Mucosa of descending colon (tissue), 3 donors: Measurements from ENCODE around the gene TUSC1. TPM values are rescaled to one million over a fixed set of nuclear protein-coding genes. Genes with fewer than 3 reads are reported as not detected.

Source experiments
- ATAC-seq: fragments of 200-7000 bp; cut with Tn5 transposase; one replicate; pipeline ENCODE4 v1.9.1; 2020; ENCODE audit warnings: mild to moderate bottlenecking, moderate library complexity
- DNase-seq, 3 donors: peaks; one replicate each; pipeline ENCODE4 v3.0.0-alpha.2; 2020
- H3K36me3 ChIP-seq: fragments of 200-600 bp; one replicate; pipeline ENCODE4 v1.8.0; 2021; ENCODE audit warnings: low read depth, mild to moderate bottlenecking
- H3K4me1 ChIP-seq: fragments of 200-600 bp; one replicate; pipeline ENCODE4 v1.8.0; 2021; ENCODE audit warnings: low read depth, mild to moderate bottlenecking
- H3K4me3 ChIP-seq: fragments of 200-600 bp; one replicate; pipeline ENCODE4 v1.8.0; 2021; ENCODE audit warnings: mild to moderate bottlenecking
- H3K9me3 ChIP-seq: fragments of 200-600 bp; one replicate; pipeline ENCODE4 v1.8.0; 2021; ENCODE audit warnings: mild to moderate bottlenecking
- CTCF ChIP-seq: fragments of 200-600 bp; IDR thresholded peaks from one replicate; pipeline ENCODE4 v1.8.0; 2022; ENCODE audit warnings: antibody characterized with exemption, mild to moderate bottlenecking
- intact Hi-C, 2 donors: fragments of 100-400 bp; cut with DNase I in 1 of 2; cut with micrococcal nuclease in 1 of 2; formaldehyde crosslinking; loops; one replicate each; pipeline versions ENCODE4 v1.11.0 to v1.11.1; 2022; cut with DNase I, micrococcal nuclease
- long read RNA-seq, 2 donors: library from polyadenylated mRNA; unstranded; transcript quantifications; one replicate each; pipeline ENCODE4 v2.0.0, GENCODE V29; 2019 to 2021
- total RNA-seq, 3 donors: library from RNA; stranded (reverse); fragmentation: NEBNext Ultra II Directional in 2 of 3; extraction: Animal tissue kit (Norgen Biotek cat#: 25700) in 2 of 3; gene quantifications; one replicate each; pipeline versions ENCODE4 v1.2.1 to v1.2.4, GENCODE V29; 2021 to 2023
- donor health status: DM: no; HTN: no; CAD: no; lungs with moderate emphysema.
- donor health status: DM: no; HTN: no; CAD: no.
- donor health status: DM: no; HTN: yes; CAD: no.

TUSC1 gene
- 10 to 100 TPM; 11.5 to 17.4 (median 16.6) TPM for total RNA-seq
- long read RNA-seq, donor 1, transcript TUSC1-201 (1 exons, 2,052 nt) = major isoform, 65 of 65 reads
- long read RNA-seq, donor 1, partial matches to known transcripts = 0 of 65 reads
- long read RNA-seq, donor 1, other reads (novel, unspliced or antisense) = 0 of 65 reads
- long read RNA-seq, donor 2, partial matches to known transcripts = 0 of 3 reads
- long read RNA-seq, donor 2, other reads (novel, unspliced or antisense) = 0 of 3 reads

- ATAC-seq = peak; percentile 83
- peak within 1 kb of the TSS; percentile 83 for H3K4me3 ChIP-seq
- H3K9me3 ChIP-seq = no peaks in the 10 kb centered on the region
- no peaks in the 10 kb centered on the region for H3K36me3 ChIP-seq
- DNase-seq = peak; percentile 87 to 91 (median 88)
- peaks cover 4% of the 10 kb centered on the region for H3K4me1 ChIP-seq
- intact Hi-C loops = no loop called here
- TF ChIP-seq CTCF = no peak
Measured at GRCh38 chr9:25678147-25678666, at the start of gene TUSC1. TUSC1 (minus strand) TSS chr9:25678444; CDS start chr9:25678312, 132 bp downstream.

DNA sequence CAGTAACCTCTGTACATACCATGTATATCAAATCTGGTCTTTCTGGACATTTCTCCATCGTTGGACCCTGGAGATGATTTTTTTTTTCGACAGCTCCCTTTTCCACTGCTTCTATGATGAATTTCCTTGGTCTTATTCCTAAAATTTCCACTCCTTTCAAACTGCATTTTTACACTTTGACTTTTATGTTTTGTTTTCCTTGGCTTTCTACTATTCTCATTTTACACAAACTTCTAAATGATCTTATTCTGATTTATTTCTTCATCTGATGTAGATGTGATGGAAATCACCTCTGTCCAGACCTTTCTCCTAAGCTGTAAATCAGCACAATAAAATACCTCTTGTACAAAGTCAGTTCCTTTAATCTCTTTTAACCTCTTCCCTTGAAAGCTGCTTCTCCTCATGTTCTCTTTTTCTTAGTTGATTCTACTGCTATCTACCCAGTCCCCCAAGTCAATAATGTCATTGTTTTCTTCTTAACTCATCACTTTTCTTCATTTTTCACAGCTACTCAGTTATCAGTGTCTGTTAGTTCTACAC, 48.7 kb upstream of the TUSC1 start:
- no peaks in the 10 kb centered on the region for H3K36me3 ChIP-seq
- ATAC-seq (no peak), DNase-seq (no peak)
- no peak for TF ChIP-seq CTCF
- no peaks in the 10 kb centered on the region for H3K9me3 ChIP-seq
- no peak overlapping the region for H3K4me3 ChIP-seq
- intact Hi-C loops = no loop called here
- H3K4me1 ChIP-seq = no peaks in the 10 kb centered on the region

GRCh38 chr9:25724424-25724823, 46.2 kb upstream of the TUSC1 start:
- TF ChIP-seq CTCF = no peak
- Histone ChIP-seq H3K36me3 (no peaks in the 10 kb centered on the region), H3K4me1 (no peaks in the 10 kb centered on the region), H3K4me3 (no peak overlapping the region), H3K9me3 (no peaks in the 10 kb centered on the region)
- ATAC-seq (no peak), DNase-seq (no peak)
- intact Hi-C loops = no loop called here

- H3K36me3 ChIP-seq = no peaks in the 10 kb centered on the region
- peak; percentile 92 for ATAC-seq
- peak in 2 of 3 donors; percentile 29 to 45 for DNase-seq
- intact Hi-C loops = no loop called here
- no peak for TF ChIP-seq CTCF
- H3K9me3 ChIP-seq = no peaks in the 10 kb centered on the region
- H3K4me3 ChIP-seq = no peak overlapping the region
- H3K4me1 ChIP-seq = no peaks in the 10 kb centered on the region
Measured at GRCh38 chr9:25716220-25716872, 38.1 kb upstream of the TUSC1 start.

DNA sequence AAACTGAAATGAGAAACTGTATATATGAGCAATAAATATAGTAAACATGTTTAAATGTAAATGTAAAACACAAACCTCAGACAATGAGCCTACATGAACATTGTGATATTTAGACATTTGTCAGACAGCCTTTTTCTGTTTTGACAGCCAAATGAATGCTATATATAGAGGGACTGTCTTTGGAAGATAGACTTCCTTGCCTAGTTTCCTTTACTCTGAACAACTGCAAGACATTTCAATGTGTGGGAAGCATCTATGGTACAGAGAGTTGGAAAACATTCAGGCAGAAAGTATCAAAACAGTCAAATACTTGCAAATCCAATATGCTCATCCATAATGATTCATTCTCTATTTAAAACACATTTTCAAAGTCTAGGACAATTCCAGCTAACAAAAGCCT, 31.7 kb upstream of the TUSC1 start:
- Histone ChIP-seq H3K4me3 (no peak overlapping the region), H3K4me1 (no peaks in the 10 kb centered on the region), H3K36me3 (no peaks in the 10 kb centered on the region), H3K9me3 (no peaks in the 10 kb centered on the region)
- DNase-seq = no peak
- intact Hi-C loops = no loop called here
- no peak for ATAC-seq
- TF ChIP-seq CTCF = no peak
